ENCODE measurements around the gene CDC14A. TPM values are rescaled to one million over a fixed set of nuclear protein-coding genes. Genes with fewer than 3 reads are reported as not detected.

The CDC14A gene
- total RNA-seq, 1 donor from 2014 or later: 6.3 TPM

DNA sequence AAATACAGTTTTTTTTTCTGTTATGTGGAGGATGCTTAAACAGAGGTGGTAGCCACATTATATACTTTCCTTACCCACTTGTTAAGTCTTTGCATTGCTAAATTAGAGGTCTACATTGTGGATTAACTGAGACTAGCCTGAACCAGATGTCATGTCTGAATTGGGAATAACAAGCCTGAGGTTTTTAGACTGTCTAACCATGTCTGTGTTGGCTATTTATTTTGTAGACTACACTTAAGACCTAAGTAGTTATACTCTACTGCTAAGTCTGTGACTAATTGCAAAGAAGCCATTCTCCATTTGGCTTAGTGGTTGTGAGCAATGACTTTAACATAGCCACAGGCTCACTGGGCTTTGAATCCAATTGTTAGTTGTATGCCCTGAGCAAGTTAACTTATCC lies 45.4 kb downstream of the CDC14A start:
- Histone ChIP-seq H3K27me3 (ENCODE audit: insufficient read depth, low read length) (no peaks in the 10 kb centered on the region), H3K9ac (ENCODE audit: low read length) (no peak overlapping the region), H2AFZ (ENCODE audit: low read depth, low read length) (no peak overlapping the region), H3K4me3 (ENCODE audit: insufficient read depth, low read depth, low read length) (no peak overlapping the region), H4K20me1 (ENCODE audit: insufficient read depth, low read length) (no peaks in the 10 kb centered on the region), H3K79me2 (ENCODE audit: insufficient read depth, low read length) (no peaks in the 10 kb centered on the region), H3K4me2 (ENCODE audit: low read length) (no peak overlapping the region), H3K27ac (ENCODE audit: low read depth, low read length) (no peak overlapping the region), H3K36me3 (ENCODE audit: insufficient read depth, low read length) (no peaks in the 10 kb centered on the region), H3K4me1 (ENCODE audit: insufficient read depth, low read length) (no peaks in the 10 kb centered on the region), H3K9me3 (ENCODE audit: insufficient read depth, low read depth, low read length) (no peaks in the 10 kb centered on the region)
- Mint-ChIP-seq H3K4me1 (ENCODE audit: low read depth, unreplicated experiment) (peaks cover 11% of the 10 kb centered on the region), H3K36me3 (ENCODE audit: low read depth, unreplicated experiment) (peaks cover 11% of the 10 kb centered on the region), H3K27ac (ENCODE audit: unreplicated experiment) (no peak overlapping the region), H3K4me3 (ENCODE audit: unreplicated experiment) (no peak overlapping the region), H3K9me3 (ENCODE audit: unreplicated experiment) (peaks cover 2% of the 10 kb centered on the region), H3K27me3 (ENCODE audit: low read depth, unreplicated experiment) (no peaks in the 10 kb centered on the region)
- no peak for DNase-seq (ENCODE audit: low read depth)
- TF ChIP-seq CTCF (IDR thresholded peaks at IDR 0.05; ENCODE audit: insufficient read depth, low read depth, low read length) (no peak), EZH2 (IDR thresholded peaks at IDR 0.05; ENCODE audit: insufficient read depth, low read length) (no peak)
- no peak for FAIRE-seq

DNA sequence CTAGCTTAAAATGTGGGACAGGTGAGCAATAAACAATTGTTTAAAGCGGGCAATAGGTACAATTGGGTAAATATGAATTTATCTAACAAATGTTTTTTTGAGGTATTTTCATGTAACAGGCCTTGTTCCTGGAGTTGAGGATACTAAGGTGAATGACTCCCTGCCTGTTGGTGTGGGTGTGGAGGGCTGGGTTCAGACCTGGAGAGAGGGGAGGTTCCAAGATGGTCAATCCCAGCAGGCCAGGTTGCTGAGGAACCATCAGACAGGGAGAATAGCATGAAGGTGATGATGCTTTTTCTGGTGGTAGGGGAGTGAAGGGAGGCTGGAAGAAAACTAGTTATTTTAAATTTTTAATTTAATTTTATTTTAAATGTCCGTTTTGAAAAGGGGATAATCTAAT lies 46.3 kb downstream of the CDC14A start:
- H3K4me3 Mint-ChIP-seq (ENCODE audit: unreplicated experiment): no peak overlapping the region
- H3K27me3 Mint-ChIP-seq (ENCODE audit: low read depth, unreplicated experiment): no peaks in the 10 kb centered on the region
- no peak for FAIRE-seq
- Histone ChIP-seq H2AFZ (ENCODE audit: low read depth, low read length) (no peak overlapping the region), H3K9me3 (ENCODE audit: insufficient read depth, low read depth, low read length) (no peaks in the 10 kb centered on the region), H4K20me1 (ENCODE audit: insufficient read depth, low read length) (no peaks in the 10 kb centered on the region), H3K27me3 (ENCODE audit: insufficient read depth, low read length) (no peaks in the 10 kb centered on the region), H3K79me2 (ENCODE audit: insufficient read depth, low read length) (no peaks in the 10 kb centered on the region), H3K4me2 (ENCODE audit: low read length) (no peak overlapping the region), H3K9ac (ENCODE audit: low read length) (no peak overlapping the region), H3K4me1 (ENCODE audit: insufficient read depth, low read length) (no peaks in the 10 kb centered on the region), H3K4me3 (ENCODE audit: insufficient read depth, low read depth, low read length) (no peak overlapping the region), H3K27ac (ENCODE audit: low read depth, low read length) (no peak overlapping the region), H3K36me3 (ENCODE audit: insufficient read depth, low read length) (no peaks in the 10 kb centered on the region)
- TF ChIP-seq CTCF (IDR thresholded peaks at IDR 0.05; ENCODE audit: insufficient read depth, low read depth, low read length): no peak
- TF ChIP-seq EZH2 (IDR thresholded peaks at IDR 0.05; ENCODE audit: insufficient read depth, low read length): no peak
- DNase-seq (ENCODE audit: low read depth): no peak
- no peak overlapping the region for H3K27ac Mint-ChIP-seq (ENCODE audit: unreplicated experiment)
- H3K36me3 Mint-ChIP-seq (ENCODE audit: low read depth, unreplicated experiment): peaks cover 2% of the 10 kb centered on the region
- H3K4me1 Mint-ChIP-seq (ENCODE audit: low read depth, unreplicated experiment): peaks cover 11% of the 10 kb centered on the region
- H3K9me3 Mint-ChIP-seq (ENCODE audit: unreplicated experiment): peaks cover 2% of the 10 kb centered on the region

DNA sequence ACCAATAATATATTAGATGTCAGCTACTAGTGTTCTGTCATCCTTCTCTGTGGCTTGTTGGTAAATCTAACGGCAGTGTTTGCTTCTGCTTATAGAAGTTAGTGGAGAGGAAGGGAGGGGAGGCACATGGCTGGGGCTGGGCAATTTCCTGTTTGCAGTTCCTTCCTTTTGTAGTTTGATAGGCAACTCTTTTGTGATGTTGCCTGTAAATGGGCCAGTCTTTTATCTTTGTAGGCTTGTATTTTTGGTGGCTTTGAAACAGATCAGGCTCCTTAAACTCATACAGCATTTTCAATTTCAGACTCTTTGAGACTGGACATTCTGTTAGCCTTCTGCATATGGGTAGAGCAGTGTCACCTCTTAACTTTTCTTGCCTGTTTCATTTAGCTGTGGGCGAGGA lies 48.1 kb downstream of the CDC14A start:
- H3K79me2 ChIP-seq (ENCODE audit: insufficient read depth, low read length): no peaks in the 10 kb centered on the region
- no peaks in the 10 kb centered on the region for H4K20me1 ChIP-seq (ENCODE audit: insufficient read depth, low read length)
- TF ChIP-seq CTCF (IDR thresholded peaks at IDR 0.05; ENCODE audit: insufficient read depth, low read depth, low read length) (no peak), EZH2 (IDR thresholded peaks at IDR 0.05; ENCODE audit: insufficient read depth, low read length) (no peak)
- Mint-ChIP-seq H3K4me3 (ENCODE audit: unreplicated experiment) (no peak overlapping the region), H3K27ac (ENCODE audit: unreplicated experiment) (peak overlapping the region; percentile 6), H3K27me3 (ENCODE audit: low read depth, unreplicated experiment) (no peaks in the 10 kb centered on the region), H3K36me3 (ENCODE audit: low read depth, unreplicated experiment) (no peaks in the 10 kb centered on the region), H3K4me1 (ENCODE audit: low read depth, unreplicated experiment) (peaks cover 15% of the 10 kb centered on the region), H3K9me3 (ENCODE audit: unreplicated experiment) (no peaks in the 10 kb centered on the region)
- H3K4me3 ChIP-seq (ENCODE audit: insufficient read depth, low read depth, low read length): no peak overlapping the region
- H2AFZ ChIP-seq (ENCODE audit: low read depth, low read length): peak overlapping the region; percentile 9
- no peak overlapping the region for H3K27ac ChIP-seq (ENCODE audit: low read depth, low read length)
- no peaks in the 10 kb centered on the region for H3K9me3 ChIP-seq (ENCODE audit: insufficient read depth, low read depth, low read length)
- DNase-seq (ENCODE audit: low read depth) (no peak), FAIRE-seq (no peak)
- no peaks in the 10 kb centered on the region for H3K36me3 ChIP-seq (ENCODE audit: insufficient read depth, low read length)
- H3K4me1 ChIP-seq (ENCODE audit: insufficient read depth, low read length): no peaks in the 10 kb centered on the region
- H3K9ac ChIP-seq (ENCODE audit: low read length): no peak overlapping the region
- no peaks in the 10 kb centered on the region for H3K27me3 ChIP-seq (ENCODE audit: insufficient read depth, low read length)
- no peak overlapping the region for H3K4me2 ChIP-seq (ENCODE audit: low read length)

Data from astrocyte (in vitro differentiated cells and primary cell).